Neural cell (in vitro differentiated cells): Measurements from ENCODE around the gene KCTD3. TPM values are rescaled to one million over a fixed set of nuclear protein-coding genes. Genes with fewer than 3 reads are reported as not detected.

Experiments used
- H2AFZ ChIP-seq: fragments of 200-600, 300-800 bp; sonication (generic), shearing (Covaris generic); 2 replicates; pipeline ENCODE4 v1.6.0; 2014; ENCODE audit warnings: low read depth, mild to moderate bottlenecking, antibody characterized with exemption, low read length, moderate library complexity
- H3F3A ChIP-seq: fragments of 200-600 bp; shearing (Covaris generic); 2 replicates; pipeline ENCODE4 v1.6.1; 2016; ENCODE audit warnings: mild to moderate bottlenecking, moderate library complexity, mixed read lengths, antibody characterized with exemption, low read length; ENCODE audit not compliant: insufficient read depth, poor library complexity, severe bottlenecking
- H3K27ac ChIP-seq: fragments of 200-600, 300-800 bp; sonication (generic), shearing (Covaris generic); 2 replicates; pipeline ENCODE4 v1.5.1; 2014; ENCODE audit warnings: mild to moderate bottlenecking, low read length, moderate library complexity
- H3K27me3 ChIP-seq: fragments of 300-800, 200-600 bp; sonication (generic), shearing (Covaris generic); 2 replicates; pipeline ENCODE4 v1.6.0; 2014; ENCODE audit warnings: mild to moderate bottlenecking, low read depth, low read length, moderate library complexity; ENCODE audit not compliant: insufficient read depth
- H3K36me3 ChIP-seq: fragments of 300-800, 200-600 bp; sonication (generic), shearing (Covaris generic); 2 replicates; pipeline ENCODE4 v1.5.1; 2014; ENCODE audit warnings: mild to moderate bottlenecking, antibody characterized with exemption, low read length, moderate library complexity; ENCODE audit not compliant: insufficient read depth
- H3K4me2 ChIP-seq: fragments of 300-800, 200-600 bp; sonication (generic), shearing (Covaris generic); 2 replicates; pipeline ENCODE4 v1.6.0; 2014; ENCODE audit warnings: mild to moderate bottlenecking, low read length
- H3K4me3 ChIP-seq: fragments of 300-800, 200-600 bp; sonication (generic), shearing (Covaris generic); 2 replicates; pipeline ENCODE4 v1.5.1; 2014; ENCODE audit warnings: mild to moderate bottlenecking, low read length, moderate library complexity
- H3K79me2 ChIP-seq: fragments of 200-600 bp; shearing (Covaris generic); replicated peaks from 2 replicates; pipeline ENCODE4 v1.6.0; 2014; ENCODE audit warnings: mild to moderate bottlenecking, low read length, moderate library complexity; ENCODE audit not compliant: insufficient read depth
- H3K9ac ChIP-seq: fragments of 300-800, 200-600 bp; sonication (generic), shearing (Covaris generic); 2 replicates; pipeline ENCODE4 v1.6.1; 2016; ENCODE audit warnings: mild to moderate bottlenecking, low read length, mixed read lengths
- H3K9me2 ChIP-seq: fragments of 200-600 bp; shearing (Covaris generic); 2 replicates; pipeline ENCODE4 v1.6.1; 2016; ENCODE audit warnings: mild to moderate bottlenecking, low read length, mixed read lengths; ENCODE audit not compliant: insufficient read depth
- H3K9me3 ChIP-seq: fragments of 200-600, 300-800 bp; sonication (generic), shearing (Covaris generic); 2 replicates; pipeline ENCODE4 v1.6.1; 2016; ENCODE audit warnings: mild to moderate bottlenecking, mixed run types, low read length, moderate library complexity, mixed read lengths
- H4K20me1 ChIP-seq: fragments of 200-600 bp; shearing (Covaris generic); 2 replicates; pipeline ENCODE4 v1.6.1; 2016; ENCODE audit warnings: mild to moderate bottlenecking, mixed run types; ENCODE audit not compliant: insufficient read depth
- EP300 ChIP-seq: fragments of 450-650 bp; conservative IDR thresholded peaks from 2 replicates; pipeline ENCODE4 v1.6.1; 2014; ENCODE audit warnings: antibody characterized with exemption, mild to moderate bottlenecking, moderate library complexity; ENCODE audit not compliant: poor library complexity, severe bottlenecking
- EZH2 ChIP-seq: fragments of 200-600, 300-800 bp; shearing (Covaris generic), sonication (generic); IDR thresholded peaks from 2 replicates; pipeline ENCODE4 v1.6.1; 2014; ENCODE audit warnings: antibody characterized with exemption, low read length, borderline replicate concordance, mild to moderate bottlenecking; ENCODE audit not compliant: insufficient read depth, poor library complexity, severe bottlenecking
- MXI1 ChIP-seq: fragments of 450-650 bp; conservative IDR thresholded peaks from 2 replicates; pipeline ENCODE4 v1.6.1; 2014; ENCODE audit warnings: antibody characterized with exemption, mild to moderate bottlenecking; ENCODE audit not compliant: poor library complexity, severe bottlenecking
- RAD21 ChIP-seq: fragments of 450-650 bp; conservative IDR thresholded peaks from 2 replicates; pipeline ENCODE4 v1.6.1; 2014; ENCODE audit warnings: antibody characterized with exemption, mild to moderate bottlenecking, moderate library complexity
- SMC3 ChIP-seq: fragments of 450-650 bp; conservative IDR thresholded peaks from 2 replicates; pipeline ENCODE4 v1.6.1; 2014; ENCODE audit warnings: antibody characterized with exemption, mild to moderate bottlenecking, moderate library complexity; ENCODE audit not compliant: poor library complexity
- TAF1 ChIP-seq: IDR thresholded peaks from 2 replicates; pipeline ENCODE4 v1.6.1; 2012; ENCODE audit warnings: low read depth
- polyA plus RNA-seq: library from polyadenylated mRNA; depleted of rRNA; stranded (reverse); fragments of >200 nt; gene quantifications from 2 replicates; pipeline ENCODE4 v1.2.3, GENCODE V29; 2014
- TF ChIP-seq, protein P1 (sequence below): IDR thresholded peaks from 2 replicates; pipeline ENCODE4 v1.6.1; 2012; ENCODE audit warnings: borderline replicate concordance
- TF ChIP-seq, protein P2 (sequence below): fragments of 450-650 bp; IDR thresholded peaks from 2 replicates; pipeline ENCODE4 v1.5.1; 2014; ENCODE audit warnings: antibody characterized with exemption, mild to moderate bottlenecking, moderate library complexity; ENCODE audit not compliant: poor library complexity, severe bottlenecking

Gene KCTD3
- polyA plus RNA-seq, 1 donor from 2014 or later: 82.9 TPM

DNA sequence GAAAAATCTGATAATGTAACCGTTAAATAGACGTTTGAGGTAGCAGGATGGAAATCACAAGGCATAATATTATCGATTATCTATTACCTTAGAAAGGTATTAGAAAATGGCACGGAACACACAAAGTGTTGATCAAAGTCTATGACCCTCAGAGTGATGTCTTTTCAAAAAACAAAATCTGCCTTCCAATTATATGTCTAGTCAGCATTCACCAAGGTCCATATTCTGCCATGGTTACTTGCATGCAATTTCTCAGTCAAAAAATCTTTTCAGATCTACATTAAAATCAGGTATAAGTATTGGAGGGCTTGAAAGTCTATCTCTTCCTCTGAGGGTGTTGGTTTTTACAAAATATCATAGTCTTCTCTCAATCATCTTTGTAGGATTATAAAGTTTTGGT is 81.9 kb downstream of the KCTD3 start:
- Histone ChIP-seq H3K9me3 (no peaks in the 10 kb centered on the region), H3K79me2 (no peaks in the 10 kb centered on the region), H3K9me2 (no peaks in the 10 kb centered on the region), H3K36me3 (no peaks in the 10 kb centered on the region), H3K4me3 (no peak overlapping the region), H4K20me1 (no peaks in the 10 kb centered on the region), H3K4me2 (no peak overlapping the region), H3K9ac (no peak overlapping the region), H3K27me3 (no peaks in the 10 kb centered on the region), H2AFZ (no peak overlapping the region), H3K27ac (no peak overlapping the region), H3F3A (no peaks in the 10 kb centered on the region)
- TF ChIP-seq, protein P1, sequence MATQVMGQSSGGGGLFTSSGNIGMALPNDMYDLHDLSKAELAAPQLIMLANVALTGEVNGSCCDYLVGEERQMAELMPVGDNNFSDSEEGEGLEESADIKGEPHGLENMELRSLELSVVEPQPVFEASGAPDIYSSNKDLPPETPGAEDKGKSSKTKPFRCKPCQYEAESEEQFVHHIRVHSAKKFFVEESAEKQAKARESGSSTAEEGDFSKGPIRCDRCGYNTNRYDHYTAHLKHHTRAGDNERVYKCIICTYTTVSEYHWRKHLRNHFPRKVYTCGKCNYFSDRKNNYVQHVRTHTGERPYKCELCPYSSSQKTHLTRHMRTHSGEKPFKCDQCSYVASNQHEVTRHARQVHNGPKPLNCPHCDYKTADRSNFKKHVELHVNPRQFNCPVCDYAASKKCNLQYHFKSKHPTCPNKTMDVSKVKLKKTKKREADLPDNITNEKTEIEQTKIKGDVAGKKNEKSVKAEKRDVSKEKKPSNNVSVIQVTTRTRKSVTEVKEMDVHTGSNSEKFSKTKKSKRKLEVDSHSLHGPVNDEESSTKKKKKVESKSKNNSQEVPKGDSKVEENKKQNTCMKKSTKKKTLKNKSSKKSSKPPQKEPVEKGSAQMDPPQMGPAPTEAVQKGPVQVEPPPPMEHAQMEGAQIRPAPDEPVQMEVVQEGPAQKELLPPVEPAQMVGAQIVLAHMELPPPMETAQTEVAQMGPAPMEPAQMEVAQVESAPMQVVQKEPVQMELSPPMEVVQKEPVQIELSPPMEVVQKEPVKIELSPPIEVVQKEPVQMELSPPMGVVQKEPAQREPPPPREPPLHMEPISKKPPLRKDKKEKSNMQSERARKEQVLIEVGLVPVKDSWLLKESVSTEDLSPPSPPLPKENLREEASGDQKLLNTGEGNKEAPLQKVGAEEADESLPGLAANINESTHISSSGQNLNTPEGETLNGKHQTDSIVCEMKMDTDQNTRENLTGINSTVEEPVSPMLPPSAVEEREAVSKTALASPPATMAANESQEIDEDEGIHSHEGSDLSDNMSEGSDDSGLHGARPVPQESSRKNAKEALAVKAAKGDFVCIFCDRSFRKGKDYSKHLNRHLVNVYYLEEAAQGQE: no peak
- TF ChIP-seq, protein P2, sequence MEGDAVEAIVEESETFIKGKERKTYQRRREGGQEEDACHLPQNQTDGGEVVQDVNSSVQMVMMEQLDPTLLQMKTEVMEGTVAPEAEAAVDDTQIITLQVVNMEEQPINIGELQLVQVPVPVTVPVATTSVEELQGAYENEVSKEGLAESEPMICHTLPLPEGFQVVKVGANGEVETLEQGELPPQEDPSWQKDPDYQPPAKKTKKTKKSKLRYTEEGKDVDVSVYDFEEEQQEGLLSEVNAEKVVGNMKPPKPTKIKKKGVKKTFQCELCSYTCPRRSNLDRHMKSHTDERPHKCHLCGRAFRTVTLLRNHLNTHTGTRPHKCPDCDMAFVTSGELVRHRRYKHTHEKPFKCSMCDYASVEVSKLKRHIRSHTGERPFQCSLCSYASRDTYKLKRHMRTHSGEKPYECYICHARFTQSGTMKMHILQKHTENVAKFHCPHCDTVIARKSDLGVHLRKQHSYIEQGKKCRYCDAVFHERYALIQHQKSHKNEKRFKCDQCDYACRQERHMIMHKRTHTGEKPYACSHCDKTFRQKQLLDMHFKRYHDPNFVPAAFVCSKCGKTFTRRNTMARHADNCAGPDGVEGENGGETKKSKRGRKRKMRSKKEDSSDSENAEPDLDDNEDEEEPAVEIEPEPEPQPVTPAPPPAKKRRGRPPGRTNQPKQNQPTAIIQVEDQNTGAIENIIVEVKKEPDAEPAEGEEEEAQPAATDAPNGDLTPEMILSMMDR: no peak

DNA sequence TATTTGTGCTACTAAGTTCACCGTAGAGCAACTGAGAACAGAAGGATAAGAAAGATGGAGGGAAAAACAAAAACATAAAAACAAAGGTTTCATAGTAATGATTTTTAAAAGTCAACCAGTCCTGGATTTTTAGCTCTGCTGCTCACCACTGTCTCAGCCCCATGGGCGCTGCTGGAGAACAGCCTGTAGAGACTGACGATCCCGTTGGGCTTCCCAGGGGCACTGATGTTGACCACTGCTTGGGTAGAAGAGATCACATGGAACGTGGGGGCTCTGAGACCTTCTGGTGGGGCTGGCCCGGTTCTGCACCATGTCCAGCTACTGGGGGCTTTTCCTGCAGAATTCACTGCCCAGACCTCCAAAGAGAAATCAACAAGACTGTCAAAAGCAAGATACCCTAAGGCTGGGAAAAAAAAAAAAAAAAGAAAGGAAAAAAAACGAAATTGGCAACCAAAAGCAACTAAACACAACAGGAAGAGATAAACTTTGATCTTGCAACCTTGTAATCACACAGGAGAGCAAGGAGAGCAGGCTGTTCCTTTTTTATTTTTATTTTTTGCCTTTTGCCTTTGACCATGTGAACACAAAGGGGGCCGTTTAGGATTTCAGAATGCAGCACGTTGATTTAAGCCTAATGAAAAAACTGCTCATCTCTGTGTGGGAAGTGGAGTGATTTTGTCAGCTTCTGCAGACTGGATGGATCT is 83.5 kb downstream of the KCTD3 start:
- Histone ChIP-seq H3K27me3 (no peaks in the 10 kb centered on the region), H2AFZ (no peak overlapping the region), H3K4me2 (no peak overlapping the region)

More for the DNA sequence above, 83.5 kb downstream of the KCTD3 start:
- Histone ChIP-seq H4K20me1 (no peaks in the 10 kb centered on the region), H3K27ac (no peak overlapping the region), H3K9ac (no peak overlapping the region), H3K9me2 (no peaks in the 10 kb centered on the region), H3K4me3 (no peak overlapping the region), H3F3A (no peaks in the 10 kb centered on the region), H3K79me2 (no peaks in the 10 kb centered on the region), H3K9me3 (no peaks in the 10 kb centered on the region), H3K36me3 (no peaks in the 10 kb centered on the region)
- TF ChIP-seq, protein P1: no peak
- TF ChIP-seq EZH2: no peak
- TF ChIP-seq, protein P2: no peak
- TF ChIP-seq EP300: no peak
- no peak for TF ChIP-seq SMC3
- no peak for TF ChIP-seq MXI1
- TF ChIP-seq TAF1: no peak
- TF ChIP-seq RAD21: no peak
